Endothelial cell of umbilical vein (primary cell): ENCODE measurements around the gene ST6GALNAC6. TPM values are rescaled to one million over a fixed set of nuclear protein-coding genes. Genes with fewer than 3 reads are reported as not detected.

ENCODE experiments used
- BruUV-seq: library from RNA; stranded (reverse); fragments of 400-500 nt; replicated peaks from 2 replicates; lab custom pipeline; 2021; lab: Mats Ljungman, UMichigan
- CTCF ChIA-PET: fragments of 300-600, 350-600 bp; sonication (Branson Sonifier 250); formaldehyde crosslinking; loops from one replicate; lab custom pipeline; 2021; ENCODE audit warnings: antibody characterized with exemption, inconsistent platforms; lab: Charles Lee
- POLR2A ChIA-PET: fragments of 300-600, 350-600 bp; sonication (Branson Sonifier 250); formaldehyde crosslinking; loops from one replicate; lab custom pipeline; 2021; ENCODE audit warnings: antibody characterized with exemption, inconsistent platforms; lab: Charles Lee
- DNase-seq: peaks from one replicate; pipeline ENCODE4 v3.0.0-alpha.2; 2011; ENCODE audit warnings: low read depth, low spot score
- FAIRE-seq: peaks from 2 replicates; lab custom pipeline; 2011; peaks lifted over from hg19 to GRCh38; lab: Jason Lieb, UNC
- H2AFZ ChIP-seq: 2 replicates; pipeline ENCODE4 v1.6.0; 2012; ENCODE audit warnings: low read depth, low read length, control low read depth, inconsistent platforms
- H3K27ac ChIP-seq: 2 replicates; pipeline ENCODE4 v1.5.1; 2011; ENCODE audit warnings: low read depth, mild to moderate bottlenecking, control low read depth, low read length, moderate library complexity; ENCODE audit not compliant: insufficient read depth
- H3K27me3 ChIP-seq, 2 experiments: 2 replicates each; pipeline versions ENCODE4 v1.6.0 to v1.6.1; 2011; ENCODE audit warnings: low read length in 2 of 2, mixed read lengths in 1 of 2; ENCODE audit not compliant: control insufficient read depth in 2 of 2, insufficient read depth in 2 of 2
- H3K36me3 ChIP-seq, 2 experiments: 2 replicates in 1 of 2; 3 replicates in 1 of 2; pipeline ENCODE4 v1.5.1; 2011; ENCODE audit warnings: low read length in 2 of 2, mild to moderate bottlenecking in 1 of 2, moderate library complexity in 1 of 2; ENCODE audit not compliant: control insufficient read depth in 2 of 2, insufficient read depth in 2 of 2; ENCODE audit errors: extremely low read depth in 1 of 2
- H3K4me1 ChIP-seq: 3 replicates; pipeline ENCODE4 v1.5.1; 2011; ENCODE audit warnings: mild to moderate bottlenecking, low read length; ENCODE audit not compliant: control insufficient read depth, insufficient read depth; ENCODE audit errors: extremely low read depth
- H3K4me2 ChIP-seq: 2 replicates; pipeline ENCODE4 v1.6.1; 2011; ENCODE audit warnings: low read length, control low read depth, mixed read lengths; ENCODE audit not compliant: insufficient read depth
- H3K4me3 ChIP-seq, 3 experiments: fragments of 200-600 bp in 1 of 3; sonication (generic), shearing (Covaris generic) in 1 of 3; replicated peaks in 1 of 3; 2 replicates each; pipeline ENCODE4 v1.5.1; 2011 to 2016; ENCODE audit warnings: control low read depth in 3 of 3, low read length in 3 of 3, mild to moderate bottlenecking in 2 of 3, inconsistent platforms in 1 of 3, low read depth in 1 of 3, moderate library complexity in 1 of 3; ENCODE audit not compliant: insufficient read depth in 1 of 3
- H3K79me2 ChIP-seq: 2 replicates; pipeline ENCODE4 v1.6.0; 2012; ENCODE audit warnings: low read length, inconsistent platforms; ENCODE audit not compliant: control insufficient read depth, insufficient read depth
- H3K9ac ChIP-seq: replicated peaks from 2 replicates; pipeline ENCODE3; 2011; ENCODE audit warnings: low read length, control low read depth; ENCODE audit not compliant: insufficient read depth; ENCODE audit errors: extremely low read depth
- H3K9me1 ChIP-seq: replicated peaks from 3 replicates; pipeline ENCODE4 v1.6.0; 2011; ENCODE audit warnings: mild to moderate bottlenecking, low read length; ENCODE audit not compliant: control insufficient read depth, insufficient read depth; ENCODE audit errors: extremely low read depth
- H3K9me3 ChIP-seq: replicated peaks from 2 replicates; pipeline ENCODE4 v1.5.1; 2012; ENCODE audit warnings: low read length, inconsistent platforms; ENCODE audit not compliant: control insufficient read depth, insufficient read depth
- H4K20me1 ChIP-seq: replicated peaks from 2 replicates; pipeline ENCODE3; 2011; ENCODE audit warnings: mild to moderate bottlenecking, low read length; ENCODE audit not compliant: control insufficient read depth, insufficient read depth; ENCODE audit errors: extremely low read depth
- CTCF ChIP-seq, 2 donors: IDR thresholded peaks; 1 replicate in 1 of 2; 2 replicates in 1 of 2; pipeline ENCODE4 v1.5.1; 2011; ENCODE audit warnings: low read length in 2 of 2, mild to moderate bottlenecking in 2 of 2, moderate library complexity in 2 of 2, control low read depth in 1 of 2, inconsistent platforms in 1 of 2, low read depth in 1 of 2; ENCODE audit not compliant: insufficient read depth in 1 of 2; ENCODE audit errors: extremely low read depth in 1 of 2
- FOS ChIP-seq: IDR thresholded peaks from 2 replicates; pipeline ENCODE4 v1.6.1; 2011; ENCODE audit warnings: mild to moderate bottlenecking, low read length, moderate library complexity, borderline replicate concordance; ENCODE audit not compliant: insufficient read depth
- GATA2 ChIP-seq: IDR thresholded peaks from 2 replicates; pipeline ENCODE4 v1.7.0; 2011; ENCODE audit warnings: low read depth, mild to moderate bottlenecking, moderate library complexity, mixed read lengths, low read length; ENCODE audit not compliant: insufficient read length, insufficient read depth
- MYC ChIP-seq: IDR thresholded peaks from one replicate; pipeline ENCODE4 v1.6.1; 2011; ENCODE audit warnings: mild to moderate bottlenecking, low read depth, low read length
- dilution Hi-C: fragments of 300-500 bp; cut with MboI; formaldehyde crosslinking; loops from one replicate; pipeline ENCODE4 v1.15.0; 2019; ENCODE audit warnings: low sequenced_read_pairs; ENCODE audit not compliant: extremely low pct_ligation_motif_present
- intact Hi-C: fragments of 100-400 bp; cut with micrococcal nuclease; formaldehyde crosslinking; loops from one replicate; pipeline ENCODE4 v1.10.0; 2022
- polyA plus RNA-seq, 4 experiments: library from polyadenylated mRNA; depleted of rRNA in 3 of 4; stranded (reverse) in 3 of 4; unstranded in 1 of 4; fragments of >200 nt; gene quantifications; 2 replicates each; pipeline versions ENCODE4 v1.2.1 to v1.2.3, GENCODE V29; 2011 to 2012; ENCODE audit warnings: missing spikeins in 1 of 4
- total RNA-seq: library from RNA; stranded (reverse); gene quantifications from 2 replicates; pipeline ENCODE4 v1.2.3, GENCODE V29; 2021

The ST6GALNAC6 gene
- total and polyA plus RNA-seq, 2 donors (not counting 3 experiments of a cell fraction or from before 2014, with no cell fraction given): 43.0 to 78.9 TPM

GRCh38 chr9:127927988-127928675, 28.7 kb upstream of the ST6GALNAC6 start:
- Histone ChIP-seq H3K4me1 (peaks cover 17% of the 10 kb centered on the region), H2AFZ (no peak overlapping the region), H3K27ac (no peak overlapping the region), H3K4me3 (no peak overlapping the region), H3K9me3 (no peaks in the 10 kb centered on the region), H3K9me1 (no peaks in the 10 kb centered on the region), H3K27me3 (peaks cover 3 to 6% of the 10 kb centered on the region in 2 experiments), H3K79me2 (no peaks in the 10 kb centered on the region), H4K20me1 (no peaks in the 10 kb centered on the region), H3K4me2 (no peak overlapping the region), H3K36me3 (no peaks in the 10 kb centered on the region), H3K9ac (no peak overlapping the region)
- no peak for TF ChIP-seq FOS
- TF ChIP-seq MYC: no peak
- no peak for TF ChIP-seq CTCF (IDR thresholded peaks at IDR 0.05; ENCODE audit: extremely low read depth in 1 of 2, insufficient read depth in 1 of 2, low read depth in 1 of 2, low read length in 2 of 2)
- TF ChIP-seq GATA2: no peak
- no peak for DNase-seq
- BruUV-seq: no TSS peak
- no peak for FAIRE-seq
- ChIA-PET CTCF (interaction anchor here (0.6 to 2.4 kb wide), 3 partner anchors 15 to 107 kb away, joined by 3 to 9 read pairs (median 5); no protein-coding TSS in a partner anchor), POLR2A (no interaction called here)
- dilution Hi-C loops (no loop called here), intact Hi-C loops (no loop called here)
